ENCODE results near the gene SLC39A12.
"Not testable (repeated sequence)": the region's sequence is repeated elsewhere in the genome, so short reads cannot be mapped to it uniquely, and the experiment has no call there.

Gene SLC39A12

DNA sequence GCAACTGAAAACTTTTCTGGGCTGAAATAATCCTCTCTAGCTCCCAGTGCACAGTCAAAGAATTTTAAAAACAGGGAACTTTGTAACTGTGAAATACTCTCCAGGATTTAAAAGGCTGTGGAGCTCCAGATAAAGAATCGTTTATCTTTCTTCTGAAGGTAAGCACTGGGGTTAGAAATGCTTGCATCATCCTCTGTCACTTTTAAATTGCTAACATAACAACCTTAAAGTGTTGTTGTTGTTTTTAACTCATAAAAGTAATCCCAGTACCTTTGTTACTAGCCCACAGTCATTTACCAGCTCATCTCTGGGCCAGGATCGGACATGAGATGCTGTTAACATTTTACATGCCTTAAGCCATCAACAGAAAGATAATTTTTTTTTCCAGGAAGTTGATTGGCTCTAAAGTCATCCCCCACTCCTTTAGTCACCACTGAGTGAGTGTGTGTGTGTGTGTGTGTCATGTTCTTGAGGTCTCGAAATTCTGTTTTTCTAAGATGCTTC, at the start of gene SLC39A12:
Gene SLC39A12 (plus strand): TSS at position 51 of the 504 bp plus-strand sequence. CDS start 1,359 bp downstream, outside the sequence.
- DNase-seq (ENCODE audit: low read depth in 2 of 2): no peak

DNA sequence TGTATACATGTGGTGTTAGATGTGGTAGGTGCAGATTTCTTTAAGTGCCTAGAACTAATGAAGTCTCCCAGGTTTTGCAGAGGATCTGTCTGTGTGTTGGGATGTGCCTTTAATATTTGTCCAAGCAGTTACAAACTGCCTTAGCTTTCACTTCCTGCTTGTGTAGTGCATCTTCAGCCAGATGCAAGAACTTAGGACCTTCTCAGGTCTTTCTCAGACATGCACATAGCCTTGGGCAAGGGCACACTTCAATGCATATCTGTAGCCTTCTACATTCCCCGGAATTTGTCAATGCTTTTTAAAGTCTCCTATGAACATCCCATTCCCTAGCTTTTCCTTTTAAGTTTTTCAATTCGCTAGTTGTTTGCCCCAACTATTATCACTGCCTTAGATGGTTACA, 47.2 kb upstream of the SLC39A12 start:
- DNase-seq (ENCODE audit: low read depth in 2 of 2): no peak

DNA sequence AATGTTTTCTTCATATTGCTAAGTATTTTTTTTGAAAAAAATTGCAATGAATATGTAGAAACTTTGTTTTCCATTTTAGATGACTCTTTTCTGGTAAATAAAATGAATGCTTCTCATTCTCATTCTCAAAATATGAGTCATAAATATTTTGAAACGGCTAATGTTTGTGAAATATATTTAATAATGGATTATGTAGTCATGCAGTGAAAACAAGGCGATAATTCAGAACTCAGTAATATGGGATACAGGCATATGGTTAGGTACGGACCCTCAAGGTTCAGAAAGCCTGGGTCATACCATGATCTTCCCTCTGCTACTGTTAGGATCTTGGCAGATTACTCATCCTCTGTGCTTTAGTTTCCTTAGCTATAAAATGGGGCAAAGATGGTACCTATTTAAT, 46.2 kb upstream of the SLC39A12 start:
- DNase-seq (ENCODE audit: low read depth in 2 of 2): no peak

DNA sequence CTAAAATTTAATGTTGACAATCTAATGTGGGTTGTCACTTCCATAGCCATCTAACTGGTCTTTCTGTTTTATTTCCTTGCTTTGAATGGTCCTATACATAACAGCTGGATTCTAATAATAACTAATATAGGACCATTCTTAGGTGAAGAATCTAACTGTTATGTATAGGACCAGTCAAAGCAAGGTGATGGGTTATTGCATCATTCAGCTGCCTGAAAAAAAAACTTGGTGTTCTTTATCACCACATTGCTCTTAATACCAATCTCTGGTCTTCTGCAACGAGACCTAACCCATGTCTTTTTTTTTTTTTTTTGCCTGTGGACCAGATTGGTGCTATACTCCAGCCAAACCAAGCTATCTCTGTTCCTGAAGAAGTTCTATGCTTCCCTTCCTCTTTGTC, 45.7 kb upstream of the SLC39A12 start:
- DNase-seq (ENCODE audit: low read depth in 2 of 2): no peak

DNA sequence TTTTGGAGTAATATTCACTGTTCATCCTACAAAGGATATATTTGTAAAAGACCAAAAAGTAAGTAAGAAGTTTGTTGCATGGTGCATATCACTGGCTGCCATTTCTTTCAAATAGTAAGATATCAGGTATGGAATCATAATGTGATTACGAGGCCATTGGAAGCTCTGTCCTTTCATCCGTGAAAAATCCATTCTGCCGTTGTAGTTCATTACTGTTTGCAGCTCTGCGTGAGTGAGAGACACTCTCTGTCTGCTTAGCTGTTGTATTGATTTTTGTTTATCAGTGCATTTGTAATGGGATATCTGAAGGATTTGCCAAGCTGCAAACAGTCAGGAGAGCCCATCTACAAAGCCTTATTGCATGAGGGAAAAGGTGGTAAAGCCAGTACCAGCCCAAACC, 44.1 kb upstream of the SLC39A12 start:
- no peak for DNase-seq (ENCODE audit: low read depth in 2 of 2)

DNA sequence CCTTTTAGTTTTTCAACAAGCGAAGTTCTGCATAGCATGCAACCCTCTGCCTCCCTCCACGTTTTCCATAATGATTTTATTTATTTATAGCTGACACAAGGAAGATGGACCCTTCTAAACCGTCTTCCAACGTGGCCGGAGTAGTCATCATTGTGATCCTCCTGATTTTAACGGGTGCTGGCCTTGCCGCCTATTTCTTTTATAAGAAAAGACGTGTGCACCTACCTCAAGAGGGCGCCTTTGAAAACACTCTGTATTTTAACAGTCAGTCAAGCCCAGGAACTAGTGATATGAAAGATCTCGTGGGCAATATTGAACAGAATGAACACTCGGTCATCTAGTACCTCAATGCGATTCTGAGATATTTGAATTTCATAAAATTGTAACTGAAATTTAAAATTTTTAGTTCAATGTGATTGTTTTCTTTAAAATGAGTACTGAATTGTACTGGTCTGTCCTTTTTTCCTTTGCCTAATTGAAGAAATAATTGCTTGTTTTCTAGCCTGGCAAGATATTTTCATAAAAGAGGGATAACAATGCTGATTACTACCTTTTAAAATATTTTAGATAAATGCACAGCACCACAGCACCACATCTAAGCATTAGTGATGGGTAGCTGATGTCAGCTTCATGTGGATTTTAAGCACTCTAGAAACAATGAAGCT, 41.5 kb upstream of the SLC39A12 start:
- no peak for DNase-seq (ENCODE audit: low read depth in 2 of 2)

DNA sequence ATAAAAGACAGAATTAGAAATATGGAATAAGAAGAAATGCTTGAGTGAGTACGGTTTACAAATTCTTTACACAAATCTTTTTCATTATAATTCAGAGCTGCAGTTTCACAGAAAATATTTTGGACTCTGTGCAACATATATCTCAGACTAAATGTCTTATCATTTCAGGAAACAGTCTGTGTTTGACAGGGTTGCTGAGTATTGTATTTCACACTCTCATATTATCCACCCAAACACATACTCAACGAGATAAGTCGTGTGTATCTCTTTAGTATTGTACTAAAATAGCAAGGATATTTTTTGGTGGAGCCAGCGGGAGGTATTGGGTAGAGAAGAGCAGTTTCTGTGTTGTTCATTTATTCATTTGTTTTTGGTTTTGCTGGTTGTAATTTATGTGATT, 39.0 kb upstream of the SLC39A12 start:
- DNase-seq (ENCODE audit: low read depth in 2 of 2): no peak

DNA sequence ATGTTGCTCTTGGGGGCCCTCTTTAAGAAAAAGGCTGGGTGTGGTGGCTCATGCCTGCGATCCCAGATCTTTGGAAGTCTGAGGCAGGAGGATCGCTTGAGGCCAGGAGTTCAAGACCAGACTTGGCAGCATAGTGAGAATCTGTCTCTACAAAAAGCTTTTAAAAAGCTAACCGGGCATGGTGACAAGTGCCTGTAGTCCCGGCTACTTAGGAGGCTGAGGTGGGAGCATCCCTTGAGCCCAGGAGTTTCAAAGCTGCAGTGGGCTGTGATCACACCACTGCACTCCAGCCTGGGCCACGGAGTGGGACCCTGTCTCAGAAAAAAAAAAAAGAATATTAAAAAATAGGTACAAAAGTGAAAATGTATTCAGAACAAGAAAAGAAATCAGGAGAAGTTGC, 38.1 kb upstream of the SLC39A12 start:
- DNase-seq (ENCODE audit: low read depth in 2 of 2): no peak

DNA sequence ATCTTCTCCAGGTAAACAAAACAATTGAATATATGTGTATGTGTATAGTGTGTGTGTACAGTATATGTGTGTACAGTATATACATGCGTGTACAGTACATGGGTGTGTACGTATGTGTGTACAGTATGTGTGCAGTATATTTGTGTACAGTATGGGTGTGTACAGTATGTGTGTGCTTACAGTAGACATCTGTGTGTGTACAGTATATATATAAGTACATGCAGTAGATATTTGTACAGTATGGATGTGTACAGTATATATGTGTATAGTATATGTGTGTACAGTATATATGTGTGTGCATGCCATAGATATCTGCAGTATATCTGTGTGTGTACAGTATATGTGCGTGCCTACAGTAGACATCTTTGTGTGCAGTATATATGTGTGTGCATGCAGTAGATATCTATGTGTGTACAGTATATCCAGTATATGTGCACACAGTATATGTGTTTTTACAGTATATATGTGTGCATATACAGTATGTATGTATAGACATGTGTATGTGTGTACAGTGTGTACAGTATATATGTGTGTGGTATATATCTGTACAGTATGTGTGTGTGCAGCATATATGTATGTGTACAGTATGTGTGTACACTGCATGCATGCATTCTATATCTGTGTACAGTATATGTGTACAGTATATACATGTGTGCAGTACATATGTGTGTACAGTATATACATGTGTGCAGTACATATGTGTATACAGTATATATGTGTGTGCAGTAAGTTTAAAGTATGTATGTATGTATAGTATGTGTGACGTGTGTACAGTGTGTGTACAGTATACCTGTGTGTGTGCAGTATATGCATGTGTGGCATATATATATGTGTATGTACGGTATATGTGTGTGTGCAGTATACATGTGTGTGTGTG, 37.3 kb upstream of the SLC39A12 start:
- no peak for DNase-seq (ENCODE audit: low read depth in 2 of 2)

DNA sequence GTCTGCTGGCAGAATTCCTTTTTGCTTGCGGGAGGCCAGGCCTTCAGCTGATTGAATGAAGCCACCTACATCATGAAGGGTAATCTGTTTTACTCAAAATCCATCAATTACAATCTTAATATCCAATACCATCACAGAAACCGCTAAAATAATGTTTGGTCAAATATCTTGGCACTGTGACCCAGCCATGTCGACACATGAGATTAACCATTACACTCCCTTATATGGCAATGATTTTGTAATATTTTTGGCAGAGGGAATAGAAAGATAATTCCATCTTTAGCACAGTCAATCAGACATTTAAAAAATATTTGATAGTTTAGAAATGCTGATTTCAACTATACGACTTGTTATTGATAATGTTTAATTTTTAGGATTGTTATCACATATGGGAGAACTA, 36.5 kb upstream of the SLC39A12 start:
- DNase-seq (ENCODE audit: low read depth in 2 of 2): no peak

DNA sequence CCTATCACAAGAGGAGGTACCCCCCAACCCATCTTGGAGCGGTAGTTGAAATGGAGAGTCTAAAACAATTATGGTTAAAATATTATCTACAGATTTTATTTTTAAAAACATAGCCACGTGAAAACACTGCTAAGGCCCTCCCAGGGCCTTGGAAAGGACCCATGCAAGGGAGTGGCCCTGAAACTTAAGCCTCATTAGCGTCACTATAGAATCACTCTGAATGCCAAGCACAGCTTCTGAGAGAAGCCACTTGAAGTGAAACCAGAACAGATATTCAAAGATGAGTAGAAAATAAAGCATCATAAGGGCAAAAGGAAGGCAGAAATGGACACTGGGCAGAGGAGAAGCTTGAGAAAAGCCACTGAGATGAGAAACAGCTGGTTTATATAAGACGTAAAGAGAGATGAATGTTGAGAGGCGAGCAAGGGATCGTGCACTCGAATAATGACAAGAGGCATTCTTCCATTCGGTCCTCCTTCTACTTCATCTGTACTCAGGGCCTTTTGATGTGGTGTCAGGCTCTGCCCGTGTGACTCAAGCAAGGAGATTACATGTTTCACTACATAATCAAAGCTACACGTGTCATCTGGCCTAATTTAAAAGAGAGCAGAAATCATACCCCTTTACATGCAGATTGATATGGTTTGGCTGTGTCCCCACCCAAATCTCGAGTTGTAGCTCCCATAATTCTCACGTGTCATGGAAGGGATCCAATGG, 33.4 kb upstream of the SLC39A12 start:
- DNase-seq (ENCODE audit: low read depth in 2 of 2): no peak

DNA sequence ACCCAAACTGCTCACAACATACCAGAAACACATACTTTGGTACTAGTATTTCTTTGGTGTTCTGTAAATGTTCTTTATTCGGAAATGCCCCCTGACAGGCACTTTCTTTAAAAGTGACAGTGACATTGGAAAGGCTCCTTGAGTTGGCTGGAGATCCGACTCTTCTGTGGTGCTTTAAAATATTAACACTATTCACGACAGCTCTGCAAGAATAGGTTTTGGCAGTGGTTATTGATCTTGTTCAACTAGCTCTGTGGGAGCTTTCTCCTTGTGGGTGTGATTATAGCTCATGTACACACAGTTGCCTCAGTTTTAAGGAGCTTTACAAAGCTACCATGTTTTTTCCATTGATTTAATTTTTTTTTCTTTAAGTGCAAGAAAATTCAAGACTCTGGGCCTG, 30.3 kb upstream of the SLC39A12 start:
- DNase-seq (ENCODE audit: low read depth in 2 of 2): no peak

DNA sequence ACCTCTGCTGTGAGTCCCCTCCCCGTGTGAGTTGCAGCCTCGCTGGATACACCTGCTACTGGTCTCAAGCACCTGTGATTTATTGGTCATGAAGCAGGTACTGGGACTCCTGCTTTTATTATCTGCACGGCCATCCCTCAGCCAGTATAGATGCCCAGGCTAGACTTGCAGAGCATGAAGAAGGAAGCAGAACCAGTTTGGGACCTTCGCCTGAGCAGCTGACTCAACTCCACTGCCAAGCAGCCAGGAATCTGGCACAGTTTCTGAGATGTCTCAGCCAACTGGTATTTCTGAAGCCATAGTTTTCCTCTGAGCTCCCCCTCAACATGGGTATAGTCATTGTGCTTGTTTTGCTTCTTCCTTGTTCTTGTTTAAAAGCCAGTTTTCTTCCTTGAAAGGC, 28.0 kb upstream of the SLC39A12 start:
- no peak for DNase-seq (ENCODE audit: low read depth in 2 of 2)

DNA sequence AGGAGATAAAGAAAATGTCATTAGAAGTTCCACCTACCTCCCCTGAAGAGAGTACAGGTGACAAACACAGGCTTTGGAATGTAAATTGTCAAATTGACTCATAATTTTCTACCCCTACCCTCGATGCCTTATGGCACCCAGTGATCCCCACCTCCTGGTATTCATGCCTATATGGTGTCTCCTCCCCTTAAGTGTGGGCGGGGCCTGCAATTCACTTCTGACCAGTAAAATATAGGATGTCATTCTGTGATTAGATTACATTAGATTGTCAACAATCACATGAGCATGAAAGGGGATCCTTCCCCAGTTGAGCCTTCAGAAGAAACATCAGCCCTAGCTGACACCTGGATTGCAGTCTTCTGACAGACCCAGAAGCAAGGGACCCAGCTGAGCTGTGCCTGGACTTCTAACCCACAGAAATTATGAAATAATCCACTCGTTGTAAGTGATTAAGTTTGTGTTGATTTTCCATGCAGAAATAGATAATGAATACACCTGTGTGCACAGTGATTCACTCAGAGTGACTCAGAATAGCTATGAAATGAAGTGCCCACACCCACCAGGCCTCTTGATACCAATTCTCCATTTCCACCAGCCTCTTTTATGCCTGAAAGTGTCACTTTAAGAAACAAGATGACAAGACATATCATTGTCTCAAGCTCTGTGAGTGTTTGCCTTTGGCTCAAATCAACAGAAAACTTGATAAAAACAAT, 8.5 kb upstream of the SLC39A12 start:
- no peak for DNase-seq (ENCODE audit: low read depth in 2 of 2)

DNA sequence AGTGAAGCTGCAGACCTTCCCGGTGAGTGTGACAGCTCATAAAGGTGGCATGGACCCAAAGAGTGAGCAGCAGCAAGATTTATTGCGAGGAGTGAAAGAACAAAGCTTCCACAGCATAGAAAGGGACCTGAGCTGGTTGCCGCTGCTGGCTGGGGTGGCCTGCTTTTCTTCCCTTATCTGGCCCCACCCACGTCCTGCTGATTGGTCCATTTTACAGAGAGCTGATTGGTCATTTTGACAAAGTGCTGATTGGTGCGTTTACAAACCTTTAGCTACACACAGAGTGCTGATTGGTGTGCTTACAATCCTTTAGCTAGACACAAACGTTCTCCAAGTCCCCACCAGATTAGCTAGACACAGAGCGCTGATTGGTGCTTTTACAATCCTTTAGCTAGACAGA, 1.4 kb upstream of the SLC39A12 start:
- not testable (repeated sequence) for DNase-seq (ENCODE audit: low read depth in 2 of 2)

DNA sequence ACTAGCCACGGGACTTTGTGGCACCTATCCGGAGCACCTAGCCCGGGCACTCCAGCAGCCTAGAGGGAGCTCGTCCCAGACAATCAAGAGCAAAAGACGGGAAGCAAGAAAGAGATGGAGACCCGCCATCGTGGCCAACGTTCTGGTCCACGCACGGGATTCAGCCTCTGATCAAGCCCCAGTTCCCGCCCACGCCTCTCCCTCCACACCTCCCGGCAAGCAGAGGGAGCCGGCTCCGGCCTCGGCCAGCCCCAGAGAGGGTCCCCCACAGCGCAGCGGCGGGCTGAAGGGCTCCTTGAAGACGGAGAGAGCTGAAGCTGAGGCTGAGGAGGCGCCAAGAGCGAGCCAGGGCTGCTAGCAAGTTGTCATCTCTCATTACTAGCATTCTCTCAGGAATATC, 992 bp upstream of the SLC39A12 start:
- DNase-seq (ENCODE audit: low read depth in 2 of 2): no peak

DNA sequence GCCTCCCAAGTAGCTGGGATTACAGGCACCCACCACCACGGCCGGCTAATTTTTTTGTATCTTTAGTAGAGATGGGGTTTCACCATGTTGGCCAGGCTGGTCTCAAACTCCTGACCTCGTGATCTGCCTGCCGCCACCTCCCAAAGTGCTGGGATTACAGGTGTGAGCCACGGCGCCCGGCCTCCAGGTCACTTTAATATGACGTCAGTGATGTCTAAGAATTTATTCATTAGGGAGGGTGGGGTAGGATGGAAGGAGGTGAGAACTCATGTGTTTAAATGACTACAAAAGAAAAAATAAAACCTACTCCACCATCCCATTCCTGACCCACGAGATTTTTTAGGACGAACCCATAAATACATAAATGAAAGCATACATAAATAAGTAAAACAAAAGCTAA, 2.7 kb downstream of the SLC39A12 start:
- DNase-seq (ENCODE audit: low read depth in 2 of 2): not testable (repeated sequence)

DNA sequence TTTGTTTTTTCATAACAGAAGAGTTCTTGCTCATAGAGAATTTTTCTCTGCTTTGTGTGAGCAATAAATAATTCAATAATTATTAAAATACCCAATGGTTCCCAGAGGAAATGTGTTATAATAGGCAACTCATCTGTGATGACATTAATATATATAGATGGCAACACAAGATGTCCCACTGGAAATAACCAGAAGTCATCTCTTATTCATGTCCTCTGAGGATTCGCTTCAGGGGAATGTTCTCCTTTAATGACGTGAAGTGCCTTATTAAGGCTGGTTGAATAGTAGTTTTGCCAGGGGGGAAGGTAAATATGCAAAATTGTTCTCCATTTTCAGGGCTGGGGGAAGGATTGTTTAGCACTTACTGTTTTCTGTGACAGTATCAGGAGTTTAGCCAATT, 3.1 kb downstream of the SLC39A12 start:
- DNase-seq (ENCODE audit: low read depth in 2 of 2): no peak

DNA sequence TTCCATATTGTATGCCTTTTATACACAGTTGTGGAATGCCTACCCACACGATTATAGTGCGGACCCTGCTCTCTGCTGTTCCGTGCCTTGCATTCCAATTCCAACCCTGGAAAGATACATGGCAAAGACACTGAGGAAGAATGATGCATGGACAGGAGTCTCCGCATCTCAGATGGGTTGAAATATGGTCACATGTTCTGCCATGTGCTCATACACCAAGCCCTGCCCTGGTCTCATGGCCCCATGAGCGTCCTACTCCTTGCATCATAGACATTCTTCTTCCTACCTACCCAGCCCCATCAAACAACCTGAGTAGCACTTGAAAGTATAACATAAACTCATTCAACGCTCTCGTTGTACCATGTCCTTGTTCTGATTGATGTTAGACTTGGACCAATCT, 6.3 kb downstream of the SLC39A12 start:
- DNase-seq (ENCODE audit: low read depth in 2 of 2): no peak

DNA sequence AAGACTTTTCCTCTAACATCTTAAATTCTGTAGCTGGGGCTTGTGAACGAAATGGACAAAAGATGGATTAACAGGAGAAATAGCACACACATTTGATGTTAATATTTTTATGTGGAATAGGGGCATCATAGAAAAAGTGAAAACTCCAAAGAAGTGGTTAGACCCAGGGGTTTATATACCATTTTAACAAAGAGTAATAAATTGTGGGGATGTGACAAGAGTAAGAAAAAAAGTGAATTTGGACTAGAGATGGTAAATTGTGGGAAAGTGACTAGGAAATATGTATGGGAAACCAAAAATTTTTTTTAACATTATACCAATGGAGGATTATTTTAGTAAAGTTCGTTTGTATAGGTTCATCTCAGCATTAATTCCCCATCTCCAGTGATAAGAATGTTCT, 8.2 kb downstream of the SLC39A12 start:
- no peak for DNase-seq (ENCODE audit: low read depth in 2 of 2)

DNA sequence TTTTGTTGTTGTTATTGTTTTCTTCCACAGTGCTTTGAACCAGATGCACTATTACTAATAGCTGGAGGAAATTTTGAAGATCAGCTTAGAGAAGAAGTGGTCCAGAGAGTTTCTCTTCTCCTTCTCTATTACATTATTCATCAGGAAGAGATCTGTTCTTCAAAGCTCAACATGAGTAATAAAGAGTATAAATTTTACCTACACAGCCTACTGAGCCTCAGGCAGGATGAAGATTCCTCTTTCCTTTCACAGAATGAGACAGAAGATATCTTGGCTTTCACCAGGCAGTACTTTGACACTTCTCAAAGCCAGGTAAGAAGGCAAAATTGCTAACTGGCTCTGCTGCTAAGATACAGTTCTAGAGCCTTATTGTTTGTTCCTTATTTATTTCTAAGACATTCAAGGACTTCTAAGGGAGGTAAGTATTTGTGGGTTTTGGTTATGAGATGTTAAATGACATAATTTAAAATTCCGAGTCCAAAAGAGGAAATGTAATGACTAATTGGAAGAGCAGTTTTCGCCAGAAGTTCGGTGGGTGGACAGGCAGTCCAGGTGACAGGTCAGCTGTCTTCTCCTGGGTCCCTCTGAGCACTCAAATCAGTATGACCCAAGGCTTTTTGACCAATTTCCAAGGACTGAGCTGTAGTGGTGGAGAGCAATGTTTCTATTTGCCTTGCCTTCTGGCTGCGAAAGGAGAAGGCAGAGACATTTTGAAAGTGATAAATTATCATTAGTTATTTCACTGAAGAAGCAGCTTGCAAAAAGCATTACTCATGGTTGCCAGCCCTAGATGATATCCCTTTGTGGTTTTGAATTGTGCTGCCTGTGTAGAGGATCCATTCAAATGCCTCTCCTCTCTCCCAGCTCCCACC, 10.1 kb downstream of the SLC39A12 start:
- DNase-seq (ENCODE audit: low read depth in 2 of 2): no peak

Measured in activated CD4-positive, alpha-beta T cell treated with anti-CD3 and anti-CD28 coated beads for 24 hours (primary cell).